Epithelial cell of esophagus (primary cell): ENCODE results near the gene TEDC1.

Experiments used
- DNase-seq: peaks from one replicate; pipeline ENCODE4 v3.0.0; 2010; ENCODE audit warnings: low read depth
- H3K4me3 ChIP-seq: 2 replicates; pipeline ENCODE4 v1.5.1; 2011; ENCODE audit warnings: mild to moderate bottlenecking, low read length, control low read depth
- TF ChIP-seq, protein P1 (sequence below): IDR thresholded peaks from 2 replicates; pipeline ENCODE4 v1.5.1; 2011; ENCODE audit warnings: low read depth, mild to moderate bottlenecking, low read length, control low read depth, inconsistent platforms; ENCODE audit not compliant: insufficient read depth; ENCODE audit errors: missing control alignments

Gene TEDC1

GRCh38 chr14:105470350-105471296, 20.4 kb upstream of the TEDC1 start:
- TF ChIP-seq, protein P1, sequence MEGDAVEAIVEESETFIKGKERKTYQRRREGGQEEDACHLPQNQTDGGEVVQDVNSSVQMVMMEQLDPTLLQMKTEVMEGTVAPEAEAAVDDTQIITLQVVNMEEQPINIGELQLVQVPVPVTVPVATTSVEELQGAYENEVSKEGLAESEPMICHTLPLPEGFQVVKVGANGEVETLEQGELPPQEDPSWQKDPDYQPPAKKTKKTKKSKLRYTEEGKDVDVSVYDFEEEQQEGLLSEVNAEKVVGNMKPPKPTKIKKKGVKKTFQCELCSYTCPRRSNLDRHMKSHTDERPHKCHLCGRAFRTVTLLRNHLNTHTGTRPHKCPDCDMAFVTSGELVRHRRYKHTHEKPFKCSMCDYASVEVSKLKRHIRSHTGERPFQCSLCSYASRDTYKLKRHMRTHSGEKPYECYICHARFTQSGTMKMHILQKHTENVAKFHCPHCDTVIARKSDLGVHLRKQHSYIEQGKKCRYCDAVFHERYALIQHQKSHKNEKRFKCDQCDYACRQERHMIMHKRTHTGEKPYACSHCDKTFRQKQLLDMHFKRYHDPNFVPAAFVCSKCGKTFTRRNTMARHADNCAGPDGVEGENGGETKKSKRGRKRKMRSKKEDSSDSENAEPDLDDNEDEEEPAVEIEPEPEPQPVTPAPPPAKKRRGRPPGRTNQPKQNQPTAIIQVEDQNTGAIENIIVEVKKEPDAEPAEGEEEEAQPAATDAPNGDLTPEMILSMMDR = no peak
- no peak for DNase-seq
- H3K4me3 ChIP-seq = no peak overlapping the region

GRCh38 chr14:105471297-105471821, 19.7 kb upstream of the TEDC1 start:
- DNase-seq = no peak
- H3K4me3 ChIP-seq = no peak overlapping the region
- TF ChIP-seq, protein P1 = no peak

GRCh38 chr14:105471823-105472485, 19.1 kb upstream of the TEDC1 start:
- H3K4me3 ChIP-seq = no peak overlapping the region
- TF ChIP-seq, protein P1 = no peak
- DNase-seq = no peak

- H3K4me3 ChIP-seq = no peak overlapping the region
- TF ChIP-seq, protein P1 = no peak
- no peak for DNase-seq
Measured at GRCh38 chr14:105472486-105472991, 18.5 kb upstream of the TEDC1 start.

GRCh38 chr14:105473033-105473676, 17.9 kb upstream of the TEDC1 start:
- DNase-seq = no peak
- H3K4me3 ChIP-seq = no peak overlapping the region
- TF ChIP-seq, protein P1 = no peak

DNA sequence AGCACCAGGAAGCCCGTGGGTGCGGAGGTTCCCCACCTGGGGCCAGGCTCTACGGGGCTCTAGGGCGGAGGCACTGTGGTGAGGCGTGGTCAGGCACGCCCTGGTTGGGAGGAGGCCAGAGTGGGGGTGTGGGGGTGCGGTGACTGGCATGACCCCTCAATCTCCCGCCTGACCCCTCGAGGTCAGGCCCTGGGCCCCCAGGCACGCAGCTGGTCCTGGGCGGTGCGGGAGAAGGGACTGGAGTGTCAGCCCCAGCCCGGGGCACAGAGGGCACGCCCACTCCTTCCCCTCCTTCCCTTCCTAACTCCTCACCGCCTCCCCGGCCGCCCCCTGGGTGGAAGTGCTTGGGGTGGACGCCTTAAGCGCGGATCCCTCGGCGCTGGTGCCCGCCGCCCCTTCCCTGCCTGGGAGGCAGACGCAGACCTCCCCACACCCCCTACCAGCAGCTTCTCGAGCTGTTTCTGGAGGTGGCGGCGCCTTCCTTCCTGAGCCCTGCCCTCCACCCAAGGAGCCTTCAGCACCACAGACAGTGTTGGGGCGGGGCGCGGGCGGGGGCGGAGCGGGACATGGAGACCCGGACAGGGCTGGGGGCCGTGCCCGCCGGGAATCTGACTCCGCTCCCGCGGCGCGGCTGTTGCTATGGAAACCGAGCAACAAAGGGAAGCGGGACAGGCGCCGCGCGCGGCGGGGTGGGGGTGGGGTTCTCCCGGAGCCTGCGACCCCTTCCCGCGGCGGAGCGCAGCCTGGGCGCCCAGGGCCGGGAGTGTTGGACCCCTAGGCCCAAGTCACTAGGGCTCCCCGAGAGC, 17.2 kb upstream of the TEDC1 start:
- peak; percentile 82 for DNase-seq
- peak overlapping the region; percentile 42 for H3K4me3 ChIP-seq
- TF ChIP-seq, protein P1 = no peak
